Endodermal cell (in vitro differentiated cells): ENCODE results near the gene CACNA1E. TPM values are rescaled to one million over a fixed set of nuclear protein-coding genes. Genes with fewer than 3 reads are reported as not detected.

Experiments
- DNase-seq: peaks from one replicate; pipeline ENCODE4 v3.0.0-alpha.2; 2017
- H3K27ac ChIP-seq: 2 replicates; pipeline ENCODE4 v1.5.1; 2013; ENCODE audit warnings: mild to moderate bottlenecking, low read depth, low read length, moderate library complexity
- H3K27me3 ChIP-seq: 2 replicates; pipeline ENCODE4 v1.6.1; 2013; ENCODE audit warnings: mild to moderate bottlenecking, low read length, moderate library complexity; ENCODE audit not compliant: insufficient read depth, control insufficient read depth, poor library complexity, severe bottlenecking
- H3K36me3 ChIP-seq: 2 replicates; pipeline ENCODE4 v1.7.0; 2013; ENCODE audit warnings: mild to moderate bottlenecking, low read length, moderate library complexity; ENCODE audit not compliant: control insufficient read depth, insufficient read depth
- H3K4me1 ChIP-seq: one replicate; pipeline ENCODE4 v1.7.0; 2013; ENCODE audit warnings: low read length; ENCODE audit not compliant: control insufficient read depth, insufficient read depth
- H3K4me3 ChIP-seq: 2 replicates; pipeline ENCODE4 v1.5.1; 2013; ENCODE audit warnings: mild to moderate bottlenecking, low read length, moderate library complexity
- H3K9ac ChIP-seq: 2 replicates; pipeline ENCODE4 v1.6.1; 2013; ENCODE audit warnings: mild to moderate bottlenecking, low read length, moderate library complexity; ENCODE audit not compliant: poor library complexity, severe bottlenecking; ENCODE audit errors: extremely low read depth
- H3K9me3 ChIP-seq: 2 replicates; pipeline ENCODE4 v1.6.1; 2013; ENCODE audit warnings: mild to moderate bottlenecking, low read length, moderate library complexity; ENCODE audit not compliant: control insufficient read depth
- H3K27ac Mint-ChIP-seq: 2 replicates; pipeline ENCODE4 v1.8.0; 2020; ENCODE audit warnings: mixed read lengths
- H3K27me3 Mint-ChIP-seq: 2 replicates; pipeline ENCODE4 v1.8.0; 2021; ENCODE audit warnings: mild to moderate bottlenecking, mixed read lengths; ENCODE audit not compliant: insufficient read depth
- H3K36me3 Mint-ChIP-seq: 2 replicates; pipeline ENCODE4 v1.8.0; 2020; ENCODE audit warnings: low read depth, mixed read lengths
- H3K4me1 Mint-ChIP-seq: 2 replicates; pipeline ENCODE4 v1.8.0; 2020; ENCODE audit warnings: mixed read lengths
- H3K4me3 Mint-ChIP-seq: 2 replicates; pipeline ENCODE4 v1.8.0; 2020; ENCODE audit warnings: mild to moderate bottlenecking, moderate library complexity, mixed read lengths
- H3K9me3 Mint-ChIP-seq: 2 replicates; pipeline ENCODE4 v1.8.0; 2020; ENCODE audit warnings: mild to moderate bottlenecking, mixed read lengths
- WGBS, 2 experiments: methylation state at CpG; one replicate each; pipeline versions ENCODE4 v1.1.5 to v1.1.7; 2013; ENCODE audit warnings: missing lambda C conversion rate in 2 of 2, mixed read lengths in 1 of 2; ENCODE audit not compliant: insufficient coverage in 1 of 2, insufficient read length in 1 of 2; 5-methylcytosine and 5-hydroxymethylcytosine counted together
- total RNA-seq, 2 donors: library from RNA; stranded (reverse); fragmentation: NEBNext Ultra II Directional in 1 of 2; extraction: Animal tissue kit (Norgen Biotek cat#: 25700) in 1 of 2; gene quantifications; 2 replicates in 1 of 2; 3 replicates in 1 of 2; pipeline ENCODE4 v1.2.1, GENCODE V29; 2021
- TF ChIP-seq, protein P1 (sequence below): fragments of 200-600 bp; sonication (generic); conservative IDR thresholded peaks from 2 replicates; pipeline ENCODE4 v1.5.0; 2021; ENCODE audit warnings: antibody characterized with exemption, mild to moderate bottlenecking

CACNA1E gene
- total RNA-seq, 2 donors from 2014 or later = 4.7 to 5.8 TPM

- H3K27me3 Mint-ChIP-seq = peaks cover 100% of the 10 kb centered on the region
- H3K4me3 Mint-ChIP-seq = no peak overlapping the region
- Histone ChIP-seq H3K9me3 (peaks cover 15% of the 10 kb centered on the region), H3K36me3 (no peaks in the 10 kb centered on the region), H3K9ac (no peak overlapping the region), H3K27ac (no peak overlapping the region), H3K4me3 (no peak overlapping the region), H3K27me3 (peaks cover 100% of the 10 kb centered on the region), H3K4me1 (no peaks in the 10 kb centered on the region)
- TF ChIP-seq, protein P1, sequence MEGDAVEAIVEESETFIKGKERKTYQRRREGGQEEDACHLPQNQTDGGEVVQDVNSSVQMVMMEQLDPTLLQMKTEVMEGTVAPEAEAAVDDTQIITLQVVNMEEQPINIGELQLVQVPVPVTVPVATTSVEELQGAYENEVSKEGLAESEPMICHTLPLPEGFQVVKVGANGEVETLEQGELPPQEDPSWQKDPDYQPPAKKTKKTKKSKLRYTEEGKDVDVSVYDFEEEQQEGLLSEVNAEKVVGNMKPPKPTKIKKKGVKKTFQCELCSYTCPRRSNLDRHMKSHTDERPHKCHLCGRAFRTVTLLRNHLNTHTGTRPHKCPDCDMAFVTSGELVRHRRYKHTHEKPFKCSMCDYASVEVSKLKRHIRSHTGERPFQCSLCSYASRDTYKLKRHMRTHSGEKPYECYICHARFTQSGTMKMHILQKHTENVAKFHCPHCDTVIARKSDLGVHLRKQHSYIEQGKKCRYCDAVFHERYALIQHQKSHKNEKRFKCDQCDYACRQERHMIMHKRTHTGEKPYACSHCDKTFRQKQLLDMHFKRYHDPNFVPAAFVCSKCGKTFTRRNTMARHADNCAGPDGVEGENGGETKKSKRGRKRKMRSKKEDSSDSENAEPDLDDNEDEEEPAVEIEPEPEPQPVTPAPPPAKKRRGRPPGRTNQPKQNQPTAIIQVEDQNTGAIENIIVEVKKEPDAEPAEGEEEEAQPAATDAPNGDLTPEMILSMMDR = no peak
- DNase-seq = no peak
- no peak overlapping the region for H3K27ac Mint-ChIP-seq
- no peaks in the 10 kb centered on the region for H3K36me3 Mint-ChIP-seq
- H3K4me1 Mint-ChIP-seq = peaks cover 1% of the 10 kb centered on the region
- H3K9me3 Mint-ChIP-seq = no peaks in the 10 kb centered on the region
- WGBS, 2 experiments = 59 to 61% methylated on average over 3 of the region's 3 CpGs
Measured at GRCh38 chr1:181643631-181644030, 160.3 kb downstream of the CACNA1E start.

DNA sequence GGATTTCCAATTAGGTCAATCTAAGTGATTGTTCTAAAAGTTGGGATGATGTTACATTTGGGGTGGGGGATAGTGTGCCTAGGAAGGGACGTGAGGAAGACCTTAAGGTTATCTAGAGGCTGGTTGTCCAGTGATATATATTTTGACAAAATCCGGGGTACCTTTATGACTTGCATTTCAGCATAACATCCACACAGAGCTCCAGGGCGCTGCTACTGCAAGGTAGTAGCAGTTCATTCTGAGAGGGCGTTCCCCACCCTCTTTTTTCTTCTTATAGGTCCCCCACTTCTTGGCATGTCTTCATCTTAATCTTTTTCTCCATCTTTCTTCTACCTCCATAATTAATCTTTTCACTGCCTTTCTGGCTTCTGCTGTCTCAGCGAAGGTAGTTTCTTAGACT is 161.9 kb downstream of the CACNA1E start:
- no peak for DNase-seq
- no peaks in the 10 kb centered on the region for H3K9me3 Mint-ChIP-seq
- H3K9me3 ChIP-seq = peaks cover 8% of the 10 kb centered on the region
- TF ChIP-seq, protein P1 = no peak
- H3K27me3 ChIP-seq = peaks cover 100% of the 10 kb centered on the region
- no peak overlapping the region for H3K4me3 Mint-ChIP-seq
- H3K9ac ChIP-seq = no peak overlapping the region
- no peaks in the 10 kb centered on the region for H3K36me3 Mint-ChIP-seq
- H3K36me3 ChIP-seq = no peaks in the 10 kb centered on the region
- H3K27ac ChIP-seq = no peak overlapping the region
- WGBS, 2 experiments = 76 to 90% methylated on average over 5 of the region's 5 CpGs
- no peaks in the 10 kb centered on the region for H3K4me1 ChIP-seq
- H3K27me3 Mint-ChIP-seq = peaks cover 100% of the 10 kb centered on the region
- no peak overlapping the region for H3K27ac Mint-ChIP-seq
- H3K4me3 ChIP-seq = no peak overlapping the region
- H3K4me1 Mint-ChIP-seq = no peaks in the 10 kb centered on the region

DNA sequence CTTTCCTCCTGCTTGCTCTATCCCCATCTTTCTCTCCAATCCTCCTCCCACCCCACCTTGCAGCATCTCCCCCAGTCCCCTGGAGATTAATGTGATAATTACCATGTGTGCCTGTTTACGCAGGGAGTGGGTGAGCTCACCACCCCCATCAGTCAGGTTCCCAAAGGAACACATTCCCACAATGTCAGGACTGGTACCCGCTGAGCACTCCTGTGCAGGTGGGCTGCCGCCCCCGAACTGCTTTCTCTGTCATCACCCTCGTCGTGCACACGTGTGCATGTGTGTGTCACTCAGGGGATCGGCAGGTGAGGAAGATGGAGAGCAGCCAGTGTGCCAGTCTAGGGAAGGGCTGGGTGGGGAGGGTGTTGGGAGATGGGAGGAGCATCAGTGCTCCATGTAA is 163.4 kb downstream of the CACNA1E start:
- Histone ChIP-seq H3K9me3 (no peaks in the 10 kb centered on the region), H3K36me3 (peaks cover 3% of the 10 kb centered on the region), H3K27me3 (peaks cover 100% of the 10 kb centered on the region), H3K4me3 (no peak overlapping the region), H3K27ac (no peak overlapping the region), H3K4me1 (no peaks in the 10 kb centered on the region), H3K9ac (no peak overlapping the region)
- Mint-ChIP-seq H3K27ac (no peak overlapping the region), H3K36me3 (no peaks in the 10 kb centered on the region), H3K4me3 (no peak overlapping the region), H3K27me3 (peaks cover 100% of the 10 kb centered on the region), H3K4me1 (no peaks in the 10 kb centered on the region), H3K9me3 (no peaks in the 10 kb centered on the region)
- TF ChIP-seq, protein P1 = no peak
- WGBS, 2 experiments = 83 to 92% methylated on average over 1 to 8 of the region's 8 CpGs
- DNase-seq = no peak
